Measurements from ENCODE around the gene CIC. TPM values are rescaled to one million over a fixed set of nuclear protein-coding genes. Genes with fewer than 3 reads are reported as not detected.

The CIC gene
- total RNA-seq, 1 experiment from 2014 or later: 75.5 TPM

GRCh38 chr19:42271045-42271419 lies 2.0 kb downstream of the CIC start:
- peaks cover 13% of the 10 kb centered on the region for H3K36me3 Mint-ChIP-seq (ENCODE audit: insufficient read depth, unreplicated experiment)
- CTCF ChIA-PET: interaction anchor here (0.6 to 2.0 kb wide), 3 partner anchors 25 to 32 kb away, joined by 3 to 8 read pairs (median 3); no protein-coding TSS in a partner anchor
- intact Hi-C loops (cut with micrococcal nuclease; ENCODE audit: unreplicated experiment): no loop called here
- TF ChIP-seq CTCF (IDR thresholded peaks at IDR 0.05; ENCODE audit: unreplicated experiment): no peak
- no peak overlapping the region for H3K27ac Mint-ChIP-seq (ENCODE audit: unreplicated experiment)
- H3K27me3 Mint-ChIP-seq (ENCODE audit: unreplicated experiment): no peaks in the 10 kb centered on the region
- H3K9me3 Mint-ChIP-seq (ENCODE audit: low read depth, unreplicated experiment): no peaks in the 10 kb centered on the region
- no peak for DNase-seq
- no peak overlapping the region for H3K4me3 Mint-ChIP-seq (ENCODE audit: low read depth, unreplicated experiment)
- H3K4me1 Mint-ChIP-seq (ENCODE audit: low read depth, unreplicated experiment): peaks cover 4% of the 10 kb centered on the region
- BruUV-seq (replicated peaks): no TSS peak

- intact Hi-C loops (cut with micrococcal nuclease; ENCODE audit: unreplicated experiment): no loop called here
- H3K27ac Mint-ChIP-seq (ENCODE audit: unreplicated experiment): no peak overlapping the region
- H3K36me3 Mint-ChIP-seq (ENCODE audit: insufficient read depth, unreplicated experiment): peaks cover 13% of the 10 kb centered on the region
- H3K4me1 Mint-ChIP-seq (ENCODE audit: low read depth, unreplicated experiment): peaks cover 8% of the 10 kb centered on the region
- CTCF ChIA-PET: interaction anchor here (0.7 kb wide), 1 partner anchor 23 kb away, joined by 3 read pairs; no protein-coding TSS in a partner anchor
- no peaks in the 10 kb centered on the region for H3K9me3 Mint-ChIP-seq (ENCODE audit: low read depth, unreplicated experiment)
- TF ChIP-seq CTCF (IDR thresholded peaks at IDR 0.05; ENCODE audit: unreplicated experiment): no peak
- no peak overlapping the region for H3K4me3 Mint-ChIP-seq (ENCODE audit: low read depth, unreplicated experiment)
- H3K27me3 Mint-ChIP-seq (ENCODE audit: unreplicated experiment): no peaks in the 10 kb centered on the region
- DNase-seq: no peak
- no TSS peak for BruUV-seq (replicated peaks)
These were observed 2.9 kb downstream of the CIC start for GRCh38 chr19:42271861-42272534.

GRCh38 chr19:42272535-42272897 lies 3.5 kb downstream of the CIC start:
- no peak overlapping the region for H3K27ac Mint-ChIP-seq (ENCODE audit: unreplicated experiment)
- CTCF ChIA-PET: interaction anchor here (0.7 kb wide), 1 partner anchor 22 kb away, joined by 3 read pairs; no protein-coding TSS in a partner anchor
- no peaks in the 10 kb centered on the region for H3K27me3 Mint-ChIP-seq (ENCODE audit: unreplicated experiment)
- H3K4me1 Mint-ChIP-seq (ENCODE audit: low read depth, unreplicated experiment): peaks cover 8% of the 10 kb centered on the region
- H3K4me3 Mint-ChIP-seq (ENCODE audit: low read depth, unreplicated experiment): no peak overlapping the region
- H3K36me3 Mint-ChIP-seq (ENCODE audit: insufficient read depth, unreplicated experiment): peaks cover 13% of the 10 kb centered on the region
- no TSS peak for BruUV-seq (replicated peaks)
- intact Hi-C loops (cut with micrococcal nuclease; ENCODE audit: unreplicated experiment): no loop called here
- no peak for DNase-seq
- no peaks in the 10 kb centered on the region for H3K9me3 Mint-ChIP-seq (ENCODE audit: low read depth, unreplicated experiment)
- no peak for TF ChIP-seq CTCF (IDR thresholded peaks at IDR 0.05; ENCODE audit: unreplicated experiment)

GRCh38 chr19:42272989-42273406 lies 3.9 kb downstream of the CIC start:
- Mint-ChIP-seq H3K27me3 (ENCODE audit: unreplicated experiment) (no peaks in the 10 kb centered on the region), H3K36me3 (ENCODE audit: insufficient read depth, unreplicated experiment) (peaks cover 13% of the 10 kb centered on the region), H3K4me3 (ENCODE audit: low read depth, unreplicated experiment) (no peak overlapping the region), H3K9me3 (ENCODE audit: low read depth, unreplicated experiment) (no peaks in the 10 kb centered on the region), H3K27ac (ENCODE audit: unreplicated experiment) (no peak overlapping the region), H3K4me1 (ENCODE audit: low read depth, unreplicated experiment) (peaks cover 10% of the 10 kb centered on the region)
- no TSS peak for BruUV-seq (replicated peaks)
- CTCF ChIA-PET: interaction anchor here (0.7 kb wide), 1 partner anchor 22 kb away, joined by 3 read pairs; no protein-coding TSS in a partner anchor
- TF ChIP-seq CTCF (IDR thresholded peaks at IDR 0.05; ENCODE audit: unreplicated experiment): no peak
- DNase-seq: no peak
- intact Hi-C loops (cut with micrococcal nuclease; ENCODE audit: unreplicated experiment): no loop called here

Measured in Calu3 (cell line).